Vagina (tissue), 2 donors: ENCODE measurements around the gene INTS13. TPM values are rescaled to one million over a fixed set of nuclear protein-coding genes. Genes with fewer than 3 reads are reported as not detected.

Experiments used
- DNase-seq, 2 donors: peaks; one replicate each; pipeline ENCODE4 v3.0.0-alpha.2; 2017; ENCODE audit errors: extremely low spot score in 2 of 2
- H3K27ac ChIP-seq: fragments of 200-600 bp; sonication (generic); one replicate; pipeline ENCODE4 v1.5.1; 2019
- H3K27me3 ChIP-seq: fragments of 200-600 bp; sonication (generic); one replicate; pipeline ENCODE4 v1.5.1; 2019
- H3K36me3 ChIP-seq, 2 donors: fragments of 200-600 bp; sonication (generic); one replicate each; pipeline ENCODE4 v1.5.1; 2017 to 2019
- H3K4me1 ChIP-seq: fragments of 200-600 bp; sonication (generic); one replicate; pipeline ENCODE4 v1.5.1; 2019
- H3K4me3 ChIP-seq, 2 donors: fragments of 200-600 bp; sonication (generic); 1 replicate in 1 of 2; 2 replicates in 1 of 2; pipeline ENCODE4 v1.5.1; 2016 to 2019
- H3K9me3 ChIP-seq: fragments of 200-600 bp; sonication (generic); one replicate; pipeline ENCODE4 v1.5.1; 2019
- POLR2A ChIP-seq, 2 donors: fragments of 450-650 bp; IDR thresholded peaks; one replicate each; pipeline ENCODE4 v1.6.1; 2017; ENCODE audit warnings: antibody characterized with exemption in 2 of 2, mild to moderate bottlenecking in 2 of 2, moderate library complexity in 2 of 2
- POLR2AphosphoS5 ChIP-seq, 2 donors: sonication (generic); formaldehyde crosslinking; IDR thresholded peaks; one replicate each; pipeline ENCODE4 v1.9.0; 2017; ENCODE audit warnings: antibody characterized with exemption in 2 of 2, mild to moderate bottlenecking in 2 of 2, low read depth in 1 of 2; ENCODE audit not compliant: insufficient read depth in 1 of 2
- intact Hi-C: fragments of 100-400 bp; cut with DNase I; formaldehyde crosslinking; loops from one replicate; pipeline ENCODE4 v1.15.1; 2023
- total RNA-seq: library from RNA; depleted of rRNA; stranded (reverse); fragments of >200 nt; gene quantifications from one replicate; pipeline ENCODE4 v1.2.3, GENCODE V29; 2016
- TF ChIP-seq, protein P1 (sequence below), 3 experiments: fragments of 450-650 bp in 2 of 3; fragments of 200-600 bp in 1 of 3; sonication (generic) in 1 of 3; IDR thresholded peaks; one replicate each; pipeline ENCODE4 v1.5.1; 2017 to 2019; ENCODE audit warnings: antibody characterized with exemption in 3 of 3, mild to moderate bottlenecking in 2 of 3, moderate library complexity in 2 of 3

INTS13 gene
- total RNA-seq, 1 donor from 2014 or later, result 26.0 TPM

DNA sequence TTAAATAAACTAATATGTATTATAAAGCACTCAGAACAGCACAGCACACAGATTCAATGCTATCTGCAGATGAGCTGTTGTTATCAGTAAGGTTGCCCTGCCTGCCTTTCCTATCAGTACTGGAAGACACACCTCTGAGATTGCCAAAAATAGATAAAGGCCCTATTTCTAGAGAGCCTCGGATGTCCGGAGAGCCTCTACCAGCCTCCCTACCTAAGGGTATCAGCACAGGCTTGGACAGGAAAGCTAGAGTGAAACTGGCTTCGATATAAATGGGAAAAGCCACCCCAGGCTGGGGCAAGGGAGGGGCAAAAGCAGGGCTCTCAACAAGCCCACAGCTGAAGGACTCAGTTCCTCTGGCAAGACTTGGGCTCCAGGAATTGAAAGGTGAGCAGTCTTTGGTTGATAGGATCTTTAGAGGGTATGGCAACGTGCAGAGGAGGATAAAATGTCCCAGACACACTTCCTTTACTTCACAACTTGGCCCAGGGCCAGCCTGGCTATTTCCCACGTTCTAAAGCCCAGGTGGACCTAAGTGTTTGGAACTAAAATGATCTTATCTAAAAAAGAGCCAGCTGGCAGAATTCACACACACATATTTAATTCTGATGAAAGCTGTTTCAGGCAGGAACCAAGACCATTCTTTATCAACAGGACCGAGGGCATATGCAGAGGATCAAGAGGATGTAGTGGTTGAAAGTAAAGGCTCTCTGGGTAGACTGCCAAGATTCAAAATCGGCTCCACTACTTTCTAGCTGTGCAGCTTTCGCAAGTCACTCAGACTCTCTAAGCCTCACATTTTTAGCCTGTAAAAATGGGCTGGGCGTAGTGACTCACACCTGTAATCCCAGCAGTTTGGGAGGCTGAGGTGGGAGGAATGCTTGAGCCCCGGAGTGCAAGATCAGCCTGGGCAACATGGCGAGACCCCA lies 67.0 kb downstream of the INTS13 start:
- intact Hi-C loops, result no loop called here
- no peak for DNase-seq
- peak overlapping the region; percentile 1 for H3K27ac ChIP-seq

DNA sequence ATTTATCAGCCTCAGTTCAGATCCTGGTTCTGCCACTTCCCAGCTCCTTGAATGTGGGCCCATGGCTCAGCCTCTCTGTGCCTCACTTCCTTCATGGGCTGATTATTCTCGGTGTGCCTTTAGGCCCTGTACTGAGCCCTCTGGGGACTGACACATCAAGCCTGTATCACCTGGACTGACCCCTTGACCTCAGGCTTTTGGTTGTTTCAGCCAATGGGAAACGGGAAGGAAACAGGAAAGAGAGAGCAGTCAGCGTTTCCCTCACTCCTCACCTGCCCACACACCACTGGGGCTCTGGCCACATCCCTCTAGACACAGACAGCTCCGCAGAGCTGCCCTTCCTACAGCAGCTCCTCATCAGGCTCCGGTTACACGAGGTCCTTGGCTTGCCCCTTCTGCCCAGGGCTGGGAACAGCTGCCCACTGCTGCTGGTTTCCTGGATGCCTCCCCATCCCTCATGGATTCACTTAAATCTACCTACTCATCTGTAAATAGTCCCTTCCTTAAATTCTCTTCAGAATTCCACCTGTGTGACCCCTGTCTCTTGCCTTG lies 67.8 kb downstream of the INTS13 start:
- H3K4me1 ChIP-seq, result peaks cover 17% of the 10 kb centered on the region
- no peaks in the 10 kb centered on the region for H3K9me3 ChIP-seq
- no peak for DNase-seq
- intact Hi-C loops, result no loop called here
- H3K36me3 ChIP-seq, result no peaks in the 10 kb centered on the region
- no peak overlapping the region for H3K27ac ChIP-seq
- TF ChIP-seq POLR2A (IDR thresholded peaks at IDR 0.05) (no peak), POLR2AphosphoS5 (IDR thresholded peaks at IDR 0.05; ENCODE audit: insufficient read depth in 1 of 2, low read depth in 1 of 2) (no peak)
- TF ChIP-seq, protein P1, sequence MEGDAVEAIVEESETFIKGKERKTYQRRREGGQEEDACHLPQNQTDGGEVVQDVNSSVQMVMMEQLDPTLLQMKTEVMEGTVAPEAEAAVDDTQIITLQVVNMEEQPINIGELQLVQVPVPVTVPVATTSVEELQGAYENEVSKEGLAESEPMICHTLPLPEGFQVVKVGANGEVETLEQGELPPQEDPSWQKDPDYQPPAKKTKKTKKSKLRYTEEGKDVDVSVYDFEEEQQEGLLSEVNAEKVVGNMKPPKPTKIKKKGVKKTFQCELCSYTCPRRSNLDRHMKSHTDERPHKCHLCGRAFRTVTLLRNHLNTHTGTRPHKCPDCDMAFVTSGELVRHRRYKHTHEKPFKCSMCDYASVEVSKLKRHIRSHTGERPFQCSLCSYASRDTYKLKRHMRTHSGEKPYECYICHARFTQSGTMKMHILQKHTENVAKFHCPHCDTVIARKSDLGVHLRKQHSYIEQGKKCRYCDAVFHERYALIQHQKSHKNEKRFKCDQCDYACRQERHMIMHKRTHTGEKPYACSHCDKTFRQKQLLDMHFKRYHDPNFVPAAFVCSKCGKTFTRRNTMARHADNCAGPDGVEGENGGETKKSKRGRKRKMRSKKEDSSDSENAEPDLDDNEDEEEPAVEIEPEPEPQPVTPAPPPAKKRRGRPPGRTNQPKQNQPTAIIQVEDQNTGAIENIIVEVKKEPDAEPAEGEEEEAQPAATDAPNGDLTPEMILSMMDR (IDR thresholded peaks at IDR 0.05), result no peak
- H3K27me3 ChIP-seq, result no peaks in the 10 kb centered on the region
- H3K4me3 ChIP-seq, result no peak overlapping the region

More for the DNA sequence above, 67.0 kb downstream of the INTS13 start:
- Histone ChIP-seq H3K9me3 (no peaks in the 10 kb centered on the region), H3K4me1 (peaks cover 17% of the 10 kb centered on the region), H3K36me3 (no peaks in the 10 kb centered on the region), H3K27me3 (no peaks in the 10 kb centered on the region), H3K4me3 (no peak overlapping the region)
- TF ChIP-seq POLR2AphosphoS5 (IDR thresholded peaks at IDR 0.05; ENCODE audit: insufficient read depth in 1 of 2, low read depth in 1 of 2) (peak in 1 of 2 donors; percentile 41), POLR2A (IDR thresholded peaks at IDR 0.05) (no peak)

DNA sequence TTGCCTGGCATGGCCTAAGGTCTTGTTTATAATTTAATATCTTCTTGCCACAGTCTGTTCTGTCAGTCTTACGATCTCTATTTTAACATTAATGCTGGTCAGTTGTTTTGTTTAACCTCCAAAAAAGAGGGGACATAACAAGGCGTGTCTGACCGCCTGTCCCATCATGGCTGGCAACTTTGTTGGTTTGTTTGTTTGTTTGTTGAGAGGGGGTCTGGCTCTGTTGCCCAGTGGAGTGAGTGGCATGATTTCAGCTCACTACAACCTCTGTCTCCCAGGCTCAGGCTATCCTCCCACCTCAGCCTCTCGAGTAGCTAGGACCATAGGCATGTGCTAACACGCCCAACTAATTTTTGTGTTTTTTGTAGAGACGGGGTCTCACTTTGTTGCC lies 68.7 kb downstream of the INTS13 start:
- Histone ChIP-seq H3K27ac (no peak overlapping the region), H3K9me3 (no peaks in the 10 kb centered on the region), H3K27me3 (no peaks in the 10 kb centered on the region), H3K4me3 (no peak overlapping the region), H3K4me1 (peaks cover 17% of the 10 kb centered on the region), H3K36me3 (no peaks in the 10 kb centered on the region)
- TF ChIP-seq POLR2AphosphoS5 (IDR thresholded peaks at IDR 0.05; ENCODE audit: insufficient read depth in 1 of 2, low read depth in 1 of 2), result no peak
- no peak for TF ChIP-seq POLR2A (IDR thresholded peaks at IDR 0.05)
- TF ChIP-seq, protein P1 (IDR thresholded peaks at IDR 0.05), result no peak
- no peak for DNase-seq
- intact Hi-C loops, result no loop called here

DNA sequence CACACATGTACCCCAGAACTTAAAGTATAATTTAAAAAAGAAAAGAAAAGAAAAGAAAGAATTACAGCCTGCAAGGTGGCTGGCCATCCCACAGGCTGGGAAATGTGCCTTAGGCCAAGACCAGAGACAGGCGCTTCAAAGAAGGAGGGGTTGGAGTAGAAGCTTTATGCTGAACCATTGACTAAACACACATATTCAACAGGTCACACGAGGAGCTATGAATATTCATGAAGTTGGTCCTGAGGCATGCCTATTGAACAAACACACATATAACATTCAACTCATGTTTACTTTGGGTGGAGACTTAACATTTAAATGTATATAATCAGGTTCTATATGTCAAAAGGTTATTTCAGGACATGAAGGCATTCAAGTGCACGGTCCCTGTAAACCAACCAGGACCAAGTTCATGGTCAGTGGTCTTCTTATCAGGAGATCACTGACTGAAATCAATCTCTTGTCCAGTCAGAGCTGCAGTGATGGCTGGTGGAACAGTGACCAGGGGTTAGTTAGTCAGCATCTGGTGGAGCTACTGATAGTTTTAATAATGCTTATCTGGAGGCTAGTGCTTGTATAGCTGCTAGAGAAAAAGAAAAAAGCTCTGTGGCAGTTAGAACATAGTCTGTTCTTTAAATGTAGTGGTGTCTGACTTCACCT lies 69.2 kb downstream of the INTS13 start:
- TF ChIP-seq POLR2AphosphoS5 (IDR thresholded peaks at IDR 0.05; ENCODE audit: insufficient read depth in 1 of 2, low read depth in 1 of 2) (no peak), POLR2A (IDR thresholded peaks at IDR 0.05) (no peak)
- TF ChIP-seq, protein P1 (IDR thresholded peaks at IDR 0.05), result no peak
- no peaks in the 10 kb centered on the region for H3K9me3 ChIP-seq
- peaks cover 17% of the 10 kb centered on the region for H3K4me1 ChIP-seq
- no peak overlapping the region for H3K4me3 ChIP-seq
- H3K27ac ChIP-seq, result no peak overlapping the region
- no peaks in the 10 kb centered on the region for H3K36me3 ChIP-seq
- DNase-seq, result no peak
- no peaks in the 10 kb centered on the region for H3K27me3 ChIP-seq
- intact Hi-C loops, result no loop called here

DNA sequence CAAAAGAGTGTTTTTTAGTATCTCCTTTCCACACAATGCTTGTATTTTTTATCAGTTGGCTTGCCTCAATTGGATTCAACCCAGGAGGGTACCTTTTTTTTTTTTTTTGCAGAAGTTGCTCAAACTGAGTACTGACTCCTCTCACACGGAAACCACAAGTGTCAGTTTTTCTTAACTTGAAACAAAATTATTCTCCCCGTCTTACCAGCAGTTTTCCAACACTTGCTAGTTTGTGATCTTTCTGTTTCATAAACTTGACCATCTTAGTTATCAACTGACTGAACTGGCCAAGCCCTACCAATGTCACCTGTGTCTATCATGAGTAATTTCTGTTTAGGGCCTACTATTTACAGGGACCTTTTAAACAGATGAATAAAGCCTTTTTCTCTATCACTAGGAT lies 70.7 kb downstream of the INTS13 start:
- Histone ChIP-seq H3K4me3 (no peak overlapping the region), H3K27ac (no peak overlapping the region), H3K27me3 (no peaks in the 10 kb centered on the region), H3K4me1 (peaks cover 17% of the 10 kb centered on the region), H3K9me3 (no peaks in the 10 kb centered on the region), H3K36me3 (no peaks in the 10 kb centered on the region)
- TF ChIP-seq, protein P1 (IDR thresholded peaks at IDR 0.05), result no peak
- no peak for TF ChIP-seq POLR2A (IDR thresholded peaks at IDR 0.05)
- no peak for TF ChIP-seq POLR2AphosphoS5 (IDR thresholded peaks at IDR 0.05; ENCODE audit: insufficient read depth in 1 of 2, low read depth in 1 of 2)
- DNase-seq, result no peak
- intact Hi-C loops, result no loop called here
